Measurements from ENCODE around the gene ADGRG3. TPM values are rescaled to one million over a fixed set of nuclear protein-coding genes. Genes with fewer than 3 reads are reported as not detected.

The ADGRG3 gene
- total RNA-seq, 1 donor from 2014 or later: 2.5 TPM

- no peak for DNase-seq
Measured at GRCh38 chr16:57681950-57682728, 14.0 kb downstream of the ADGRG3 start.

- DNase-seq: no peak
Measured at GRCh38 chr16:57682809-57683635, 14.9 kb downstream of the ADGRG3 start.

GRCh38 chr16:57683636-57684545 lies 15.8 kb downstream of the ADGRG3 start:
- DNase-seq: no peak

- DNase-seq: no peak
Measured at GRCh38 chr16:57684626-57685358, 16.7 kb downstream of the ADGRG3 start.

- DNase-seq: no peak
Measured at GRCh38 chr16:57685633-57686032, 17.5 kb downstream of the ADGRG3 start.

DNA sequence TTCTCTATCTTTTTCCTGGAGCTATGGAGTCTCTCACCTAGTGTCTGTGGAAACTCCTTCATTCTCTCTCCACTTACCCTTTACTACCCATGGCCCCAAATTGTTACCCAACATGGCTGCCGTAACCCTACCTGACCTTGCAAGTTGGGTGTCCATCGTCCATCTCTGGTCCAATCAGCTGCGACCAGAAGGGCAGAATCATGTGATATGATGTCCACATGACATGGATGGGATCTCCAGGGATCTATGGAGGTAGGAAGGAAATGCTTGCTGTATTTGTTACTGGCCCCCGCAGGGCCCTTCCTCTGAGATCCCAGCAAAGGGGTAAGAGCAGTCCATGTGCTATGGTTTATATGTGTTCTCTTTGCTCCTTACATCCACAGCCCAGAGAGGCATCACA lies 18.5 kb downstream of the ADGRG3 start:
- DNase-seq: no peak

DNA sequence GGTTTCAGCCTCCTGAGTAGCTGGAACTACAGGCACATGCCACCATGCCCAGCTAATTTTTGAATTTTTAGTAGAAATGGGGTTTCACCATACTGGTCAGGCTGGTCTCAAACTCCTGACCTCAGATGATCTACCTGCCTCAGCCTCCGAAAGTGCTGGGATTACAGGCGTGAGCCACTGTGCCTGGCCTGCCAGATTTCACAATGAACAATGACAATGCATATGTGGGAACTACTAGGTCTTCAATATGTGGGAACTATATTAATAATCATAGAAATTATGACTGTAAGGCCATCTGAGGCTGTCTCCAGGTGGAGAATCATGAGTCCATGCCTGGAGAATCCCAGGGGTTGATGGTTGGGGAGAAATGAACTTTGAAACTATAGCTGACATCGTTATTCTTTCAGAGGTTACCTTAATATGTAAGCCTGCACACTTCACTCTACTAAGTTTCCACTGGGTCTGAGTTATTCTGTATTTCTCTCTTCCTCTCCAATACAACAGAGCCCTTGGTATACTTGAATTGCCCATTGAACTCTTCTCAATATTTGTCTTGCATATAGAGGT lies 19.3 kb downstream of the ADGRG3 start:
- no peak for DNase-seq

DNA sequence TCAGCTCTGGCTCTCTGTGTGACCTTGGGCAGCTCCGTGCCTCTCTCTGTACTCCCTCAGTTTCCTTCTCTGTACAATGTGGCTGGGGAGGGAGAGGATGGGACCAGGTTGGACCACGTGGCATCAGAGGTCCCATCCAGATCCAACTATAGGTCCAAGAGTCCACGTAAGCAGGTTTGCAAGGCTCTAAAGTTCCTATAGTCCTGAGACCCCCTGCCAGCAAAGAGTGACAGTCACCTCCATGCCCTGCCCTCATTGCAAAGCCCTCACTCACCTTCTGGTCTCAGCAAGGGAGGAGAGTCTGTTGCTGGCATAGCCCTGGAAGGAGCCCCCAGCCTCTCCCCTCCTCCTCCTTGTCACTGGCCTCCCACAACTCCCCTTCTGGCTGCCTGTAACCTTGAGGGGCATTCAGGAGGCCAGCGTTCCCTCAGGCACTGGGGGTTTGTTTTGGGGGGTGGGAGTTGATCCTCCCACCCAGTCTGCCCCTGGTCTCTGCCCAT lies 20.4 kb downstream of the ADGRG3 start:
- DNase-seq: no peak

GRCh38 chr16:57688987-57689761 lies 21.1 kb downstream of the ADGRG3 start:
- DNase-seq: no peak

- no peak for DNase-seq
Measured at GRCh38 chr16:57689762-57690558, 21.9 kb downstream of the ADGRG3 start.

GRCh38 chr16:57690782-57691471 lies 22.8 kb downstream of the ADGRG3 start:
- no peak for DNase-seq

- no peak for DNase-seq
Measured at GRCh38 chr16:57692636-57693035, 24.5 kb downstream of the ADGRG3 start.

DNA sequence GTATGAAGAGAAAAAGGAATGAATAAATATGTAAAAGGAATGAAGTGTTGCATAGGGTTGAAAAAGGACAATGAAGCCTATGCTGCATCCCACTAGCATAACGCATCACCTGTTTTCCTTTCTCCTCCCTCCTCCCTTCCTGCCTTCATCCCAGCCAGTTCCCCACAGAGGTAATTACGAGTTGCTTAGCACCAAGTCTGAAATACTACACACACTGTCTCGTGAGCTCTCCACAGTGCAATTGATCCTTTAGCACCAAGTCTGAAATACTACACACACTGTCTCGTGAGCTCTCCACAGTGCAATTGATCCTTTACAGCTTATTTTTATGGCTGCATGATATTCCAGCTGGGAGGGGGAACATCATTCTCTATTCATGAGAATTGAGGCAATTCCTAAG lies 25.4 kb downstream of the ADGRG3 start:
- no peak for DNase-seq

- DNase-seq: no peak
Measured at GRCh38 chr16:57694231-57694724, 26.2 kb downstream of the ADGRG3 start.

DNA sequence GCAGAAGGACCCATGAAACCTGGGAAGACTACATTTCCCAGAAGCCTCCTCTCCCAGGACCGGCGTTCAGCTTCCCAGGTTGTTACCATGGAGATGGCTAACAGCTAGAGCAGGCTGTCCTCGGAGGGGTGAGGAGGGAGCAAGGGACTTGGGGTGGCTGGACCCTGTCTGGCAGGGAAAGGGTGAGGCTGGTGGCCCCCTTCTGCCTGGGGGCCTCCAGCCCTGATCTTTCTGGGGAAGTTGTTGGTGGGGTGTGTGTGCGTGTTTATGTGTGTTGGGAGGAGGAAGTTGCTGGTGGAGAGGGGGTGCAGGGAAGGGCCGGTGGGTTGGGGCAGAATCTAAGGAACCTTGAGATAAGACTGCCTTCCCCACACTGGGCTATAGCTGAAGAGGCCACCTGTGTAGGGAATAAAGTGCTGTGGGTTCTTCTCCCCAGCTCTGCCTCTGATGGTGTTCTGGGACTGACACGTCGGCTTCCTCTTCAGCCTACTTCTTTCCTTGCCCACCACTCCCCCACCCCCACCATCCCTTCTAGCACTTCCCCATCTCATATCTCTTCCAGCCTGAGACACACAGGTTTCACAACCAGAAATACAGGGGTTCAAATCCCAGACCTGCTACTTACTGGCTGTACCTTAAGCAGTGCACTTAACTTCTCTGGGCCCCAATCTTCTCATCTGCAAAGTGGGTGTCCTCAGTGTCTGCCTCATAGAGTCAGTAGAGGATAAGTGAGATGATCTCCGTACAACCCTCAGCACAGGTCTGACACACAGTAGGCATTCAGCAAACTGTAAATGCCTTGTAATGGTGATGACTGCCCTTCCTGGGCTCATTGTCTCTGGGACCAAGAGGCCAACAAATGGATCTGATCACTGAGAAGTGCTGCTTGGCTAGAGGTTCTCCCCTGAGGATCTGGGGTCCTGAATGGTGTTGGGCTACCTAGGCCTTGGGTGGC lies 26.9 kb downstream of the ADGRG3 start, which contains the start of gene DRC7:
Gene DRC7 (plus strand): TSS at position 82 of the 955 bp plus-strand sequence. CDS start 3,144 bp downstream, outside the sequence.
- no peak for DNase-seq

DNA sequence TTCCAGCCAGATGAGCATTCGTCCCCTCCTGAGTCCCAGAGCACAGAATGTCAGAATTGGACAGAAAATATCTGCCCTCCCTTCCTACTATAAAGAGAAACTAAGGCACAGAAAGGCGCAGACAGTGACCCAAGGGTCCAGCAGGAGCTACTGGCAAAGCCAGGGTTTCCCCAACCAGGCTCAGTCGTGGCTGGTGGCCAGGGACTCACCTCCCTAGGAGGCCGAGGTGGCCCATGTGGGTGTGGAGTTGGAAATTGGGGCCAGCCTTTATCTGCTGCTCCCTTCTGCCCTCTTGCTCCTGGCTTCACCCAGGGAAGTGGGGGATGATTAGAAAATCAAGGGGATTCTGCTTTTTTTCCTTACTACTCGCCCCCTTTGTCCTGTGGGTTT lies 27.6 kb downstream of the ADGRG3 start:
- no peak for DNase-seq

- DNase-seq: no peak
Measured at GRCh38 chr16:57696240-57696639, 28.1 kb downstream of the ADGRG3 start.
